Measurements from ENCODE around the gene PROK2. TPM values are rescaled to one million over a fixed set of nuclear protein-coding genes. Genes with fewer than 3 reads are reported as not detected.
A peak's percentile ranks its signal among the peaks of the same experiment; 100 is the strongest.

PROK2 gene
- total RNA-seq, 4 donors from 2014 or later, result 0.62 to 0.83 TPM; not detected in 2

DNA sequence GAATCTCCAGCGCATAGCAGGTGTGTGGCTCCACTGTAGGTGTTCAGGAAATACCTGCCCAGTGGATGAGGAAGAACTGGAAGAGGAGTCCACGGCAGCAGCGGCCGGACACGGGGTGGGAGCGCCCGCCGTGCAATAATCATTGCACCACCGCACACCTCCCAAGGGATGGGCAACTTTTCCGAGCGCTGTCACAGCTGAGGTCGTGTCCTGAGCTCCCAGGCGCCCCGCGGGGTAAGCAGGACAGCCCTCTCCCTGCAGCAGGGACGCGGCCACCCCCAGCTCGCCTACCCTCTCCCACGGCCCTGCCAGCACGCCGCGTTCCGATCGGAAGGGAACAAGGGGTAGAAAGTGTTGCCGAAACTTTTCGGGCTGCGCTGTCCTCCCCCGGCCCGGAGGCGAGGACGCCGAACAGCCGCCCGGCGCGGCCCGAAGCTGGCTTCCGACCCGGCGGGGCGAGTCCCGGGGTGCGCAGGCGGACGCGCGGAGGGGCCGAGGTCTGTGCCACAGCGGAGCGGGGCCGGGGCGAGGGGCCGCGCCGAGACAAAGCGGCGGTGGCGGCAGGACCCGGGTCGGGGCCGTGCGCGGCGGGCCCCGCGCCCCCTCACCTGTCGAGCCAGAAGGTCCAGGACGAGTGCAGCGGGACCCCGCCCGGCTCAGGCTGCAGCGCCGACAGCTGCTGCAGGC is 60.2 kb downstream of the PROK2 start:
- peak overlapping the region; percentile 80 to 89 (median 82) for H3K27ac ChIP-seq
- peaks cover 4 to 41% (median 17%) of the 10 kb centered on the region in 3 donors for H3K4me1 ChIP-seq
- 0% methylated on average over 5 to 7 of the region's 73 CpGs for WGBS, 2 donors
- TF ChIP-seq, protein P1, sequence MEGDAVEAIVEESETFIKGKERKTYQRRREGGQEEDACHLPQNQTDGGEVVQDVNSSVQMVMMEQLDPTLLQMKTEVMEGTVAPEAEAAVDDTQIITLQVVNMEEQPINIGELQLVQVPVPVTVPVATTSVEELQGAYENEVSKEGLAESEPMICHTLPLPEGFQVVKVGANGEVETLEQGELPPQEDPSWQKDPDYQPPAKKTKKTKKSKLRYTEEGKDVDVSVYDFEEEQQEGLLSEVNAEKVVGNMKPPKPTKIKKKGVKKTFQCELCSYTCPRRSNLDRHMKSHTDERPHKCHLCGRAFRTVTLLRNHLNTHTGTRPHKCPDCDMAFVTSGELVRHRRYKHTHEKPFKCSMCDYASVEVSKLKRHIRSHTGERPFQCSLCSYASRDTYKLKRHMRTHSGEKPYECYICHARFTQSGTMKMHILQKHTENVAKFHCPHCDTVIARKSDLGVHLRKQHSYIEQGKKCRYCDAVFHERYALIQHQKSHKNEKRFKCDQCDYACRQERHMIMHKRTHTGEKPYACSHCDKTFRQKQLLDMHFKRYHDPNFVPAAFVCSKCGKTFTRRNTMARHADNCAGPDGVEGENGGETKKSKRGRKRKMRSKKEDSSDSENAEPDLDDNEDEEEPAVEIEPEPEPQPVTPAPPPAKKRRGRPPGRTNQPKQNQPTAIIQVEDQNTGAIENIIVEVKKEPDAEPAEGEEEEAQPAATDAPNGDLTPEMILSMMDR (IDR thresholded peaks at IDR 0.05), result no peak
- TF ChIP-seq POLR2A (IDR thresholded peaks at IDR 0.05), result no peak
- H3K36me3 ChIP-seq, result no peaks in the 10 kb centered on the region
- no peak for DNase-seq
- peak overlapping the region; percentile 75 to 92 (median 87) for H3K4me3 ChIP-seq
- no peaks in the 10 kb centered on the region for H3K9me3 ChIP-seq
- intact Hi-C loops (cut with DNase I), result no loop called here
- H3K27me3 ChIP-seq, result no peaks in the 10 kb centered on the region

GRCh38 chr3:71724171-71724453 is 60.8 kb downstream of the PROK2 start:
- Histone ChIP-seq H3K9me3 (no peaks in the 10 kb centered on the region), H3K27ac (peak overlapping the region; percentile 80 to 89 (median 82)), H3K27me3 (no peaks in the 10 kb centered on the region), H3K36me3 (no peaks in the 10 kb centered on the region), H3K4me1 (peaks cover 4 to 36% (median 17%) of the 10 kb centered on the region in 3 donors), H3K4me3 (peak overlapping the region; percentile 75 to 92 (median 87))
- intact Hi-C loops (cut with DNase I), result no loop called here
- TF ChIP-seq, protein P1 (IDR thresholded peaks at IDR 0.05), result no peak
- TF ChIP-seq POLR2A (IDR thresholded peaks at IDR 0.05), result no peak
- DNase-seq, result no peak

DNA sequence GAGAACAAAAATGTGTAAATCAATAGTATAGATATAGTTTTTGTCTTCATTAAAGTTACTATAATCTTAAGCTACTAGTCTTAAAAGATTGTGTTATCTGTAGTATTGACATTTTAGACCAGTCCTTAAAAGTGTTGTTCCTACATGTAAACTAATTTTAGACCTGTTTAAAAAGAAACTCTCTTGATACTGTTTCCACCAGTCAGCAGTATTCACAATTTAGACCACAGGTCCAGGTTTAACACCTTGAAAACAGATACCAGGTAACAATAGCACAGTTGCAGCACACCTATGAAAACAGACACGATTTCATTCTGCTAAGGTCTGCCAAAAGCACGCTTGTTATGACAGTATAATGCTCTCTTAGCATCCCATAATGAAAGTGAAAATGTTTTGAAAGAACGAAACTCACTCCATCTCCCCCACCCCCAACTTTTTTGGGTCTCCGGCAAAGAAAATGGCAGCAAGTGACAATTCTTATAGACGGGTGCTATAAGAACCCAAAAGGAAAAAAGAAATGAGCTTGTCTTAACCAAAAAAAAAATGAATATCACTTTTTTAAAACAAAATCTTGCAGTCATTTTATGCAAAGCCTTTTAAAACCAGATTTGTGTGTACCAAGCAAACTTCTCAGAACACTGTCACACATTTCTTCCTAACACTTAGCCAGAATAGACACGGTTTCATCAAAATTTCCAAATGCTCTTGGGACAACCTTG is 61.3 kb downstream of the PROK2 start:
- H3K27me3 ChIP-seq, result no peaks in the 10 kb centered on the region
- WGBS, 2 donors, result 21 to 22% methylated on average over 6 of the region's 6 CpGs
- H3K27ac ChIP-seq, result peak overlapping the region in 2 of 4 donors; percentile 80 to 89
- TF ChIP-seq POLR2A (IDR thresholded peaks at IDR 0.05), result no peak
- TF ChIP-seq, protein P1 (IDR thresholded peaks at IDR 0.05), result no peak
- H3K9me3 ChIP-seq, result no peaks in the 10 kb centered on the region
- H3K4me3 ChIP-seq, result peak overlapping the region; percentile 75 to 92 (median 87)
- H3K4me1 ChIP-seq, result peaks cover 4 to 36% (median 17%) of the 10 kb centered on the region in 3 donors
- intact Hi-C loops (cut with DNase I), result no loop called here
- no peaks in the 10 kb centered on the region for H3K36me3 ChIP-seq
- DNase-seq, result no peak

DNA sequence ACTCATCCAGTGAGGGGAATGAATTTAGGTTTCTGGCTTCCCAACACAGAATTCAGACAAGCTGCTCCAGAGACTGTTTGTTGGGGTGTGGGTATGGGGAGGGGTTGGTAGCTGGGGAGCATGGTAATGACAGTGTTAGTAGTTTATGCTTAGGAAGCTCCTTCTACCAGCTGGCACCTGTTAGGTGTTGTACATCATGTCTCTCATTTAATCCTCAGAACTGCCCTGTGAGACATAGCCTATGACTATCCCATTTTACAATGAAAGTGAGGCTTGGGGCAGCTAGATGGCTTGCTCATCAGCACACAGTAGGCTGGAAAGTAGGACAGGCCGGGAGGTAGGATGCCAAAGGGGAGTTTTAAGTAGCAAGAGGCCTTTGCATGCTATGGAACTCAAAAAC is 62.3 kb downstream of the PROK2 start:
- no peaks in the 10 kb centered on the region for H3K27me3 ChIP-seq
- TF ChIP-seq POLR2A (IDR thresholded peaks at IDR 0.05), result no peak
- TF ChIP-seq, protein P1 (IDR thresholded peaks at IDR 0.05), result no peak
- H3K4me1 ChIP-seq, result peaks cover 4 to 36% (median 17%) of the 10 kb centered on the region in 3 donors
- no peak for DNase-seq
- no peak overlapping the region for H3K27ac ChIP-seq
- intact Hi-C loops (cut with DNase I), result no loop called here
- H3K9me3 ChIP-seq, result no peaks in the 10 kb centered on the region
- H3K4me3 ChIP-seq, result no peak overlapping the region
- 47 to 57% methylated on average over 1 of the region's 1 CpG for WGBS, 2 donors
- H3K36me3 ChIP-seq, result no peaks in the 10 kb centered on the region

Small RNA genes lying within 50 kb of the gene (small RNA-seq; reads per million reads assigned to genes)
- gene RN7SL271P, result 0 reads per million in 4 donors

Other genes starting within 250 kb of the PROK2 start
- gene FOXP1, start 201.4 kb downstream of the PROK2 start, total RNA-seq, result 100 to 1,000 TPM in 1 of 4 donors, 10 to 100 TPM in 3; 49.1 to 124 (median 61.1) TPM
- 10 to 100 TPM in 2 of 4 donors, 1 to 10 TPM in 2; 7.4 to 16.2 (median 10.2) TPM for gene EIF4E3, start 59.7 kb downstream of the PROK2 start, total RNA-seq
- gene GPR27, start 31.3 kb downstream of the PROK2 start, total RNA-seq, result 1 to 10 TPM; 2.1 to 3.6 (median 2.7) TPM